Pulmonary artery endothelial cell (primary cell): ENCODE results near the gene CCR5AS. TPM values are rescaled to one million over a fixed set of nuclear protein-coding genes. Genes with fewer than 3 reads are reported as not detected.

Experiments
- DNase-seq: peaks from one replicate; pipeline ENCODE4 v3.0.0-alpha.2; 2011; ENCODE audit warnings: low read depth, low spot score
- total RNA-seq: library from RNA; depleted of rRNA; stranded (reverse); fragments of >200 nt; gene quantifications from 2 replicates; pipeline ENCODE4 v1.2.3, GENCODE V29; 2014

Gene CCR5AS

DNA sequence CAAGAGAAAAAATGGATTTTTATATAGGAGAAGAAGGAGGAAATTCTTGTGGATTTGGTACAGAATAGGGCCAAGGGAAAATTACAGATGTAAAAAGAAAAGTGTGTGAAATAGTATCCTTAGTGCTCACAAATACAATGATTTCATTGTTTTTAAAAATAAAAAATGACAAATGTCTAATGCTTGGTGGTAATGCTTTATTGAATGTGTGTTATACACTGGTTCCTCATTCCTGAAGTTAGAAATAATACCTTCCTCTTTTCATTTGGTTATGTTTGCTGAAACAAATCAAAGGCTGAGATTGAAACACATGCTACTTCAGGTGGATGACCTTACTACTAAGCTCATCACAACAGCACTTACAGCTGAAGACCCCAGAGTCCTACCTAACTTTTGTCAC, 90.7 kb downstream of the CCR5AS start:
- no peak for DNase-seq

- DNase-seq = no peak
These were observed 92.3 kb downstream of the CCR5AS start for GRCh38 chr3:46314517-46314916.

Other genes starting within 250 kb of the CCR5AS start
- not detected in 2 replicates for gene CCR1, start 198.8 kb downstream of the CCR5AS start, total RNA-seq
- gene CCR3, start 164.6 kb downstream of the CCR5AS start, total RNA-seq = not detected in 2 replicates
- gene CCR2, start 53.0 kb downstream of the CCR5AS start, total RNA-seq = not detected in 2 replicates
- not detected in 2 replicates for gene CCR5, start 36.1 kb downstream of the CCR5AS start, total RNA-seq
- 5.0 and 6.4 TPM in 2 replicates for gene CCRL2, start 193 bp upstream of the CCR5AS start, total RNA-seq
- 0.28 TPM in 1 of 2 replicates, not detected in the other for gene LTF, start 57.8 kb upstream of the CCR5AS start, total RNA-seq
- gene RTP3, start 90.9 kb upstream of the CCR5AS start, total RNA-seq = 0.07 TPM in 1 of 2 replicates, not detected in the other
- gene LRRC2, start 159.2 kb upstream of the CCR5AS start, total RNA-seq = 0.07 and 0.85 TPM in 2 replicates
- not detected in 2 replicates for gene FAM240A, start 205.5 kb upstream of the CCR5AS start, total RNA-seq